ENCODE measurements around the gene SMS.

GRCh38 chrX:21947671-21948070, 7.2 kb downstream of the SMS start:
- TF ChIP-seq CTCF (IDR thresholded peaks at IDR 0.05) = no peak
- no peak for TF ChIP-seq ZFX (IDR thresholded peaks at IDR 0.05; ENCODE audit: borderline replicate concordance)
